Brain microvascular endothelial cell (primary cell): ENCODE data around the gene GALNTL6.

Source experiments
- DNase-seq: peaks from one replicate; pipeline ENCODE4 v3.0.0-alpha.2; 2020
- H3K27ac ChIP-seq: fragments of 250-450 bp; sonication (Bioruptor Pico); 2 replicates; pipeline ENCODE4 v1.5.1; 2020; ENCODE audit warnings: mild to moderate bottlenecking, moderate library complexity
- H3K27me3 ChIP-seq: fragments of 250-450 bp; sonication (Bioruptor Pico); replicated peaks from 2 replicates; pipeline ENCODE4 v1.5.1; 2020; ENCODE audit warnings: mild to moderate bottlenecking
- H3K36me3 ChIP-seq: fragments of 250-450 bp; sonication (Bioruptor Pico); replicated peaks from 2 replicates; pipeline ENCODE4 v1.5.1; 2020; ENCODE audit warnings: mild to moderate bottlenecking
- H3K4me3 ChIP-seq: 2 replicates; pipeline ENCODE4 v1.5.1; 2011; ENCODE audit warnings: low read depth, mild to moderate bottlenecking, control low read depth, low read length, moderate library complexity
- CTCF ChIP-seq: IDR thresholded peaks from 2 replicates; pipeline ENCODE4 v1.5.1; 2011; ENCODE audit warnings: low read depth, mild to moderate bottlenecking, moderate library complexity, low read length, control low read depth, inconsistent platforms; ENCODE audit errors: missing control alignments
- in situ Hi-C: cut with HindIII; loops from 2 replicates; pipeline ENCODE4 v1.10.0; 2017; ENCODE audit warnings: low sequenced_read_pairs, low pct_ligation_motif_present

Gene GALNTL6

GRCh38 chr4:172362569-172362968 is 549.4 kb downstream of the GALNTL6 start:
- Histone ChIP-seq H3K36me3 (no peaks in the 10 kb centered on the region), H3K4me3 (no peak overlapping the region), H3K27ac (no peak overlapping the region), H3K27me3 (no peaks in the 10 kb centered on the region)
- no peak for TF ChIP-seq CTCF
- DNase-seq: no peak
- in situ Hi-C loops: no loop called here

- Histone ChIP-seq H3K27me3 (no peaks in the 10 kb centered on the region), H3K36me3 (no peaks in the 10 kb centered on the region), H3K27ac (no peak overlapping the region), H3K4me3 (no peak overlapping the region)
- in situ Hi-C loops: no loop called here
- DNase-seq: no peak
- no peak for TF ChIP-seq CTCF
Measured at GRCh38 chr4:172369471-172369959, 556.3 kb downstream of the GALNTL6 start.

DNA sequence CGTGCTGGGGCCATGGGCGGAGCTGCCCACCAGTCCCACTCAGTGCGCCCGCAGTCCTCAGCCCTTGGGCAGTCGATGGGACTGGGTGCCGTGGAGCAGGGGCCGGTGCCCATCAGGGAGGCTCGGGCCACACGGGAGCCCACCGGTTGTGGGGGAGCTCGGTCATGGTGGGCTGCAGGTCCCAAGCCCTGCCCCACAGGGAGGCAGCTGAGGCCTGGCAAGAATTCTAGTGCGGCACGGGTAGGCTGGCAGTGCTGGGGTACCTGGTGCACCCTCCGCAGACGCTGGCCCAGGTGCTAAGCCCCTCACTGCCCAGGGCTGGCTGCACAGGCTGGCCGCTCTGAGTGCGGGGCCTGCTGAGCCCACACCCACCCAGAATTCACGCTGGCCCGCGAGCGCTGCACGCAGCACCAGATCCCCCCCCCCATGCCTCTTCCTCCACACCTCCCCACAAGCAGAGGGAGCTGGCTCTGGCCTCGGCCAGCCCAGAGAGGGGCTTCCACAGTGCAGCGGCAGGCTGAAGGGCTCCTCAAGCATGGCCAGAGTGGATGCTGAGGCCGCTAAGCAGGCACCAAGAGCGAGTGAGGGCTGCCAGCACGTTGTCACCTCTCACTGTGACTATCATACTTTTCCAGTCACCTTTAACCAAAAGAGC is 564.4 kb downstream of the GALNTL6 start:
- Histone ChIP-seq H3K36me3 (no peaks in the 10 kb centered on the region), H3K27ac (no peak overlapping the region)
- in situ Hi-C loops: no loop called here

GRCh38 chr4:172379834-172380233 is 566.6 kb downstream of the GALNTL6 start:
- no peak for TF ChIP-seq CTCF
- in situ Hi-C loops: no loop called here
- Histone ChIP-seq H3K4me3 (no peak overlapping the region), H3K27me3 (no peaks in the 10 kb centered on the region), H3K27ac (no peak overlapping the region), H3K36me3 (no peaks in the 10 kb centered on the region)
- no peak for DNase-seq

More for the DNA sequence above, 564.4 kb downstream of the GALNTL6 start:
- no peak for TF ChIP-seq CTCF
- Histone ChIP-seq H3K27me3 (no peaks in the 10 kb centered on the region), H3K4me3 (no peak overlapping the region)
- DNase-seq: no peak

DNA sequence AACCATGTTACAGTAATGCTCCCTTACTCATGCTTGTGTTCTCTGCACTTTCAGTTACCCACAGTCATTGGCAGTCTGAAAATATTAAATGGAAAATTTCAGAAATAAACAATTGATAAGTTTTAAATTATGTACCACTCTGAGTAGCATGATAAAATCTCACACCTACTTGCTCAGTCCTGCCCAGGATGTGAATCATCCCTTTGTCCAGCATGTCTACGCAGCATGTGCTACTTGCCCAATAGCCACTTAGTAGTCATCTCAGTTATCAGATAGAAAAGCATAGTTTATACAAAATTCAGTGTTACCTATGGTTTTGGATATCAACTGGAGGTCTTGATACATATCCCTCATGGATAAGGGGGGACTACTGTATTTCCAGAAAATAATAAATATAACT is 577.1 kb downstream of the GALNTL6 start:
- no peak for DNase-seq
- no peak for TF ChIP-seq CTCF
- Histone ChIP-seq H3K36me3 (no peaks in the 10 kb centered on the region), H3K27ac (no peak overlapping the region), H3K27me3 (no peaks in the 10 kb centered on the region), H3K4me3 (no peak overlapping the region)
- in situ Hi-C loops: no loop called here

GRCh38 chr4:172392741-172393140 is 579.5 kb downstream of the GALNTL6 start:
- no peak overlapping the region for H3K4me3 ChIP-seq
- H3K36me3 ChIP-seq: no peaks in the 10 kb centered on the region
- in situ Hi-C loops: no loop called here
- no peaks in the 10 kb centered on the region for H3K27me3 ChIP-seq
- no peak for DNase-seq
- no peak for TF ChIP-seq CTCF
- no peak overlapping the region for H3K27ac ChIP-seq
